Activated CD4-positive, alpha-beta T cell treated with anti-CD3 and anti-CD28 coated beads for 36 hours (primary cell): ENCODE results near the gene COL4A3. TPM values are rescaled to one million over a fixed set of nuclear protein-coding genes. Genes with fewer than 3 reads are reported as not detected.
A peak's percentile ranks its signal among the peaks of the same experiment; 100 is the strongest.

Experiments
- ATAC-seq: fragments of 200-7000 bp; cut with Tn5 transposase; one replicate; pipeline ENCODE4 v1.10.0; 2021; ENCODE audit warnings: mild to moderate bottlenecking, moderate library complexity
- CTCF ChIA-PET: fragments of 350-600 bp; sonication (Branson Sonifier 250); formaldehyde crosslinking; loops from one replicate; lab custom pipeline; 2021; ENCODE audit warnings: antibody characterized with exemption; lab: Charles Lee
- POLR2A ChIA-PET: fragments of 350-600 bp; sonication (Branson Sonifier 250); formaldehyde crosslinking; loops from one replicate; lab custom pipeline; 2021; ENCODE audit warnings: antibody characterized with exemption, inconsistent platforms; lab: Charles Lee
- DNase-seq: peaks from one replicate; pipeline ENCODE4 v3.0.0-alpha.2; 2020
- H3K27ac Mint-ChIP-seq: one replicate; pipeline ENCODE4 v1.8.0; 2021; ENCODE audit warnings: mixed read lengths
- H3K27me3 Mint-ChIP-seq: one replicate; pipeline ENCODE4 v1.8.0; 2021; ENCODE audit warnings: mixed read lengths
- H3K36me3 Mint-ChIP-seq: one replicate; pipeline ENCODE4 v1.8.0; 2021; ENCODE audit warnings: low read depth, mixed read lengths
- H3K4me1 Mint-ChIP-seq: one replicate; pipeline ENCODE4 v1.8.0; 2021; ENCODE audit warnings: mixed read lengths
- H3K4me3 Mint-ChIP-seq: one replicate; pipeline ENCODE4 v1.8.0; 2021; ENCODE audit warnings: mild to moderate bottlenecking, moderate library complexity, mixed read lengths
- H3K9me3 Mint-ChIP-seq: one replicate; pipeline ENCODE4 v1.8.0; 2021; ENCODE audit warnings: low read depth, mixed read lengths
- intact Hi-C, 2 experiments: fragments of 100-400 bp; cut with DNase I in 1 of 2; cut with micrococcal nuclease in 1 of 2; formaldehyde crosslinking; loops; one replicate each; pipeline versions ENCODE4 v1.14.2 to v1.15.1; 2022 to 2024; cut with DNase I, micrococcal nuclease
- total RNA-seq, 2 experiments: library from RNA; stranded (reverse); gene quantifications; one replicate each; pipeline ENCODE4 v1.2.3, GENCODE V29; 2021

Gene COL4A3
- total RNA-seq = not detected

DNA sequence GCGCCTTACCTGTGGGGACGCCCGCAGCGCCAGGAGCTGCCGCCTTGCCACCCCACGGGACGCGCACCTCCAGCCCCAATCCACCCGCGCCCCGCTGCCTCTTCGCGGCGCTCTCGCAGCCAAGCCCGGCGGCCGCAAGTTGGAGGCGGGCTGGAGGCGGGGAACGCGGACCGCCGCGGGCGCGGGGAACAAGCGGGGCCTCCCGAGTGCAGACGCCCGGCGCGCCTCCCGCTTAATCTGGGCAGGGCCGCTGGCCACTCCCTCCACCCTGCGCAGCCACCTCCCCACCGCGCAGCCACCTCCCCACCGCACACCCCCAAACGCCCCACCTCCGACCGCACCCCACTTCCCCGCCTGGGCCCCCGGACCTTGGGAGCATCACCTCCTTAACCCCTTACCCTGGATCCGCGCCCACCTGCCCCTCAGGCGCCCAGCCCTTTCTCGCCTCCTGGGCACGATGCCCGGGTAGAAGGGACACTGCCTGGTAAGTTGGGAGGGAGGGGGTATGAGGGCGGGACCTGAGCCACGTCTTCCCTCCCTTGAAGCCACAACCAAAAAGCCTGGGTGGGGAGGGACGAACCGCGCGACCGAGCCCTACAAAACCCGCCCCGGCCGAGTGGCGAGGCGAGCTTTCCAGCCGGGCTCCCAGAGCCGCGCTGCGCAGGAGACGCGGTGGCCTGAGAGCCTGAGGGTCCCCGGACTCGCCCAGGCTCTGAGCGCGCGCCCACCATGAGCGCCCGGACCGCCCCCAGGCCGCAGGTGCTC, at the start of gene COL4A3, which contains the start of gene COL4A4:
Gene COL4A3 (plus strand): TSS at position 627 of the 765 bp plus-strand sequence. CDS start 103 bp downstream, at position 730.
Gene COL4A4 (minus strand): TSS at position 208 of the 765 bp plus-strand sequence. CDS start 16,722 bp downstream, outside the sequence.
- H3K27me3 Mint-ChIP-seq = peaks cover 54% of the 10 kb centered on the region
- ATAC-seq (peak; percentile 61), DNase-seq (peak; percentile 25)
- CTCF ChIA-PET = no interaction called here
- no peak within 1 kb of the TSS for H3K27ac Mint-ChIP-seq
- H3K4me3 Mint-ChIP-seq = peak within 1 kb of the TSS; percentile 53
- intact Hi-C loops = no loop called here
- POLR2A ChIA-PET = no interaction called here
- peaks cover 4% of the 10 kb centered on the region for H3K4me1 Mint-ChIP-seq
- peaks cover 6% of the 10 kb centered on the region for H3K9me3 Mint-ChIP-seq
- H3K36me3 Mint-ChIP-seq = no peaks in the 10 kb centered on the region

- no peaks in the 10 kb centered on the region for H3K36me3 Mint-ChIP-seq
- ChIA-PET POLR2A (no interaction called here), CTCF (no interaction called here)
- H3K4me1 Mint-ChIP-seq = no peaks in the 10 kb centered on the region
- no peaks in the 10 kb centered on the region for H3K9me3 Mint-ChIP-seq
- H3K27me3 Mint-ChIP-seq = peaks cover 15% of the 10 kb centered on the region
- no peak overlapping the region for H3K27ac Mint-ChIP-seq
- no peak for DNase-seq
- ATAC-seq = no peak
- H3K4me3 Mint-ChIP-seq = no peak overlapping the region
- intact Hi-C loops = no loop called here
Observed at GRCh38 chr2:227115761-227116160, 48.7 kb upstream of the COL4A3 start.

GRCh38 chr2:227117027-227117426, 47.4 kb upstream of the COL4A3 start:
- no peaks in the 10 kb centered on the region for H3K36me3 Mint-ChIP-seq
- no peak overlapping the region for H3K4me3 Mint-ChIP-seq
- H3K27me3 Mint-ChIP-seq = peaks cover 15% of the 10 kb centered on the region
- H3K9me3 Mint-ChIP-seq = no peaks in the 10 kb centered on the region
- intact Hi-C loops = no loop called here
- peak; percentile 60 for ATAC-seq
- CTCF ChIA-PET = interaction anchor here (1.4 kb wide), 1 partner anchor 14 kb away, joined by 5 read pairs; no protein-coding TSS in a partner anchor
- no peaks in the 10 kb centered on the region for H3K4me1 Mint-ChIP-seq
- peak overlapping the region; percentile 12 for H3K27ac Mint-ChIP-seq
- POLR2A ChIA-PET = no interaction called here
- DNase-seq = no peak

DNA sequence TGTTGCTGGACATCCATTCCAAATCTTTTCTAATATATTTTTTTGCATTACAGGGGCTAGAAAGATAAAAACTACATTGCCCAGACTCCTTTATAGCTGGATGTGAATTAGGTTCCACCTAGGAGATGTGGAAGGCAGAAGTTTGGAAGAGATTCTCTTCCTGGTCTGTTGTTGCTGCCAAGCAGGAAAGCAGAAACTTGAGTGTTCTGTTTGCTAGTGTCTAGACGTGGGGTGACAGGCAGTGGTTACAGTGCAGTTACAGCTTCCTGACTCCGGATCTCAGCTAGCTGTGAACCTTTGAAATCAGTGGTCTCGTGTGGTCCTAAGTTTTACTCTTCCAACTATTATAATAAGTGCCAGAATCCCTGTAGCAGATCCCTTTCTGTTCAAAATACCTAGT, 46.6 kb upstream of the COL4A3 start:
- ATAC-seq (no peak), DNase-seq (no peak)
- Mint-ChIP-seq H3K27me3 (peaks cover 13% of the 10 kb centered on the region), H3K4me3 (no peak overlapping the region), H3K36me3 (no peaks in the 10 kb centered on the region), H3K27ac (no peak overlapping the region), H3K4me1 (no peaks in the 10 kb centered on the region), H3K9me3 (no peaks in the 10 kb centered on the region)
- CTCF ChIA-PET = interaction anchor here (1.4 kb wide), 1 partner anchor 14 kb away, joined by 5 read pairs; no protein-coding TSS in a partner anchor
- POLR2A ChIA-PET = no interaction called here
- intact Hi-C loops = no loop called here

DNA sequence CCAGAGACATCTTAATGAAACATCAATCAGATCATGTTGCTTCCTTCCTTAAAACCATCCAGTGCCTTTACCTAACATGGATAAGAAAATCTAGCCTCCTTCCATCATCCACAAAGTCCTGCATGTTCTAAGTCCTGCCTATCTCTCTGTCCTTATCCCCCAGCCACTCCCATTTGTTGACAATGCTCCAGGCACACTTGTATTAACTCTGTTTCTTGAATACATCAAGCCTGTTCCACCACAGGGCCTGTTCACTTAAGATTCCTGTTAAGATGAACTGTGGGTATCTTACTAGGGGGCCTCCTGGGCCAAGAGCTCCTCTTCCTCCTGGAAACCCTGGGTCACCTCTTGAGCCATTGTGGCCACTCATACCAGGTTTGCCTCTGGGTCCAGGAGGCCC, 46.1 kb upstream of the COL4A3 start:
- H3K4me1 Mint-ChIP-seq = no peaks in the 10 kb centered on the region
- CTCF ChIA-PET = interaction anchor here (1.4 kb wide), 1 partner anchor 13 kb away, joined by 5 read pairs; no protein-coding TSS in a partner anchor
- no peaks in the 10 kb centered on the region for H3K36me3 Mint-ChIP-seq
- peaks cover 16% of the 10 kb centered on the region for H3K27me3 Mint-ChIP-seq
- ATAC-seq (no peak), DNase-seq (no peak)
- intact Hi-C loops = no loop called here
- POLR2A ChIA-PET = no interaction called here
- H3K27ac Mint-ChIP-seq = no peak overlapping the region
- H3K9me3 Mint-ChIP-seq = no peaks in the 10 kb centered on the region
- no peak overlapping the region for H3K4me3 Mint-ChIP-seq

DNA sequence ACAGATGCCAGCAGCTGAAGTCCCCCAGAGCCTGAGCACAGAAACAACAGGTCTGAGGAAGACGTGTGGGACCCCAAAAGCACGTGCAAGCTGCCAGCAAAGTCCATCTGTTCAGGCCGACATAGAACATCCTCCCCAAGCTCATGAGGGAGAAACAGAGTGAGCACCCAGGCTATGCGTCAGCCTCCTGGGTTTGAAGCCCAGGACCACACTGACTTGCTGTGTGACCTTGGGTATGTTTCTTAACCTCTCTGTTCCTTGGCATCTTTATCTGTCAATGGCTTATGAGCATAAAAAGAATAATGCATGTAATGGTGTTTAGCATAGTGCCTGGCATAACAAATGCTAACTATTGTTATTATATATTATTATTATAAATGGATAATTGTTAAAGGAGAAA, 40.7 kb upstream of the COL4A3 start:
- ChIA-PET POLR2A (no interaction called here), CTCF (interaction anchor here (0.7 kb wide), 1 partner anchor 534 kb away, joined by 3 read pairs; no protein-coding TSS in a partner anchor)
- Mint-ChIP-seq H3K27me3 (peaks cover 12% of the 10 kb centered on the region), H3K36me3 (no peaks in the 10 kb centered on the region), H3K4me1 (no peaks in the 10 kb centered on the region), H3K4me3 (no peak overlapping the region), H3K27ac (no peak overlapping the region), H3K9me3 (no peaks in the 10 kb centered on the region)
- ATAC-seq (no peak), DNase-seq (no peak)
- intact Hi-C loops = no loop called here

- intact Hi-C loops = no loop called here
- POLR2A ChIA-PET = no interaction called here
- Mint-ChIP-seq H3K4me1 (no peaks in the 10 kb centered on the region), H3K27me3 (peaks cover 15% of the 10 kb centered on the region), H3K9me3 (no peaks in the 10 kb centered on the region), H3K27ac (no peak overlapping the region), H3K4me3 (no peak overlapping the region), H3K36me3 (no peaks in the 10 kb centered on the region)
- ATAC-seq (no peak), DNase-seq (no peak)
- CTCF ChIA-PET = no interaction called here
Observed at GRCh38 chr2:227124811-227125210, 39.6 kb upstream of the COL4A3 start.

DNA sequence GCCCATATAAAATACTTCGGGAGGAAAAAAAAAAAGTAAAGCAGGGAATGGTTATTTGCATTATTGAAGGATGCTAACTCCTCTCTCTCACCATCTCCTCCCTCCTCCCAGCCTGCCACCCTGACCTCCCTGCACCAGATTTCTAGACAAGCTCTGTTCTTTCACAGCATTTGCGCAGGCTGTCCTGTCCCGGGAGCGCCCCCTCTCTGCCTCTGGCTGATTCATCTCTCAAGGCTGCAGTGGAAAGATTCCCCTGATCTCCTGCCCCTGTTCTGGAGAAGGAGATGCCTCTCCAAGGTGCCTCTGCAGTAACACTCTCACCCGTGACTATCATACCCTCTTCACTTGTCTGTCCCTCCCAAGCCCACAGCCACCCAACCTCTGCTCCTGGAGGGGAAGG, 38.9 kb upstream of the COL4A3 start:
- Mint-ChIP-seq H3K27ac (no peak overlapping the region), H3K27me3 (peaks cover 15% of the 10 kb centered on the region), H3K36me3 (no peaks in the 10 kb centered on the region), H3K9me3 (no peaks in the 10 kb centered on the region), H3K4me1 (no peaks in the 10 kb centered on the region), H3K4me3 (no peak overlapping the region)
- DNase-seq (peak; percentile 8), ATAC-seq (no peak)
- POLR2A ChIA-PET = no interaction called here
- intact Hi-C loops = no loop called here
- CTCF ChIA-PET = no interaction called here

GRCh38 chr2:227127201-227127600, 37.2 kb upstream of the COL4A3 start:
- H3K36me3 Mint-ChIP-seq = no peaks in the 10 kb centered on the region
- DNase-seq (no peak), ATAC-seq (no peak)
- H3K4me1 Mint-ChIP-seq = no peaks in the 10 kb centered on the region
- POLR2A ChIA-PET = no interaction called here
- intact Hi-C loops = no loop called here
- no peaks in the 10 kb centered on the region for H3K9me3 Mint-ChIP-seq
- CTCF ChIA-PET = no interaction called here
- peaks cover 15% of the 10 kb centered on the region for H3K27me3 Mint-ChIP-seq
- H3K4me3 Mint-ChIP-seq = no peak overlapping the region
- H3K27ac Mint-ChIP-seq = no peak overlapping the region

GRCh38 chr2:227130636-227131035, 33.8 kb upstream of the COL4A3 start:
- no peaks in the 10 kb centered on the region for H3K4me1 Mint-ChIP-seq
- no peak overlapping the region for H3K4me3 Mint-ChIP-seq
- H3K27me3 Mint-ChIP-seq = peaks cover 9% of the 10 kb centered on the region
- H3K27ac Mint-ChIP-seq = no peak overlapping the region
- ChIA-PET CTCF (interaction anchor here (0.6 to 2.0 kb wide), 7 partner anchors 19 to 652 kb away, joined by 3 to 16 read pairs (median 4); no protein-coding TSS in a partner anchor), POLR2A (interaction anchor here (0.9 kb wide), 1 partner anchor 108 kb away, joined by 4 read pairs; no protein-coding TSS in a partner anchor)
- no peaks in the 10 kb centered on the region for H3K9me3 Mint-ChIP-seq
- no peaks in the 10 kb centered on the region for H3K36me3 Mint-ChIP-seq
- no peak for ATAC-seq
- DNase-seq = no peak
- intact Hi-C loops = loop anchor here (1.0 to 2.0 kb wide), 4 partner anchors 108 to 754 kb away; no protein-coding TSS in a partner anchor

GRCh38 chr2:227132986-227133385, 31.4 kb upstream of the COL4A3 start:
- Mint-ChIP-seq H3K27ac (no peak overlapping the region), H3K4me3 (no peak overlapping the region), H3K36me3 (no peaks in the 10 kb centered on the region), H3K27me3 (peaks cover 7% of the 10 kb centered on the region), H3K9me3 (no peaks in the 10 kb centered on the region), H3K4me1 (no peaks in the 10 kb centered on the region)
- POLR2A ChIA-PET = no interaction called here
- CTCF ChIA-PET = interaction anchor here (1.1 to 2.5 kb wide), 4 partner anchors 13 to 633 kb away, joined by 3 to 20 read pairs (median 4); no protein-coding TSS in a partner anchor
- intact Hi-C loops = no loop called here
- no peak for DNase-seq
- no peak for ATAC-seq
